IMR-90 (cell line): ENCODE data around the gene ZNF644. TPM values are rescaled to one million over a fixed set of nuclear protein-coding genes. Genes with fewer than 3 reads are reported as not detected.

Experiments used
- ATAC-seq: fragments of 200-7000 bp; cut with Tn5 transposase; 2 replicates; pipeline ENCODE4 v1.9.1; 2020; ENCODE audit warnings: low read depth, mild to moderate bottlenecking, moderate library complexity
- BruUV-seq: library from RNA; stranded (reverse); fragments of 400-500 nt; replicated peaks from 2 replicates; lab custom pipeline; 2021; lab: Mats Ljungman, UMichigan
- CTCF ChIA-PET: fragments of 300-600 bp; formaldehyde crosslinking; extraction: SDS; loops from one replicate; lab custom pipeline; 2021; ENCODE audit warnings: antibody characterized with exemption; lab: Yijun Ruan, JAX
- POLR2A ChIA-PET: fragments of 300-600 bp; sonication (Branson Sonifier 250); formaldehyde crosslinking; loops from one replicate; lab custom pipeline; 2022; ENCODE audit warnings: antibody characterized with exemption; ENCODE audit not compliant: unreplicated experiment; lab: Charles Lee
- DNase-seq: peaks from one replicate; pipeline ENCODE4 v3.0.0; 2013
- H2AFZ ChIP-seq: replicated peaks from 2 replicates; pipeline ENCODE3; 2013; ENCODE audit warnings: low read length, mild to moderate bottlenecking; ENCODE audit not compliant: poor library complexity
- H2AK5ac ChIP-seq: 2 replicates; pipeline ENCODE4 v1.6.1; 2013; ENCODE audit warnings: low read depth, low read length, inconsistent platforms
- H2AK9ac ChIP-seq: replicated peaks from 2 replicates; pipeline ENCODE3; 2013; ENCODE audit warnings: mild to moderate bottlenecking, low read depth, low read length, moderate library complexity; ENCODE audit not compliant: poor library complexity
- H2BK120ac ChIP-seq: 2 replicates; pipeline ENCODE4 v1.6.1; 2013; ENCODE audit warnings: low read depth, low read length, inconsistent platforms
- H2BK15ac ChIP-seq: 3 replicates; pipeline ENCODE4 v1.6.1; 2013; ENCODE audit warnings: low read depth, low read length, inconsistent platforms
- H2BK20ac ChIP-seq: 2 replicates; pipeline ENCODE4 v1.6.1; 2013; ENCODE audit warnings: low read depth, mild to moderate bottlenecking, inconsistent platforms, low read length, moderate library complexity
- H2BK5ac ChIP-seq: 2 replicates; pipeline ENCODE4 v1.6.1; 2013; ENCODE audit warnings: mild to moderate bottlenecking, low read depth, low read length, inconsistent platforms; ENCODE audit not compliant: poor library complexity, severe bottlenecking
- H3K14ac ChIP-seq: replicated peaks from 2 replicates; pipeline ENCODE4 v1.6.1; 2013; ENCODE audit warnings: low read depth, low read length, inconsistent platforms
- H3K18ac ChIP-seq: 2 replicates; pipeline ENCODE4 v1.6.1; 2013; ENCODE audit warnings: low read depth, low read length, control low read depth
- H3K23ac ChIP-seq: 2 replicates; pipeline ENCODE4 v1.6.1; 2013; ENCODE audit warnings: low read depth, low read length, inconsistent platforms
- H3K27ac ChIP-seq: 2 replicates; pipeline ENCODE4 v1.5.1; 2013; ENCODE audit warnings: mild to moderate bottlenecking, control low read depth, low read length; ENCODE audit not compliant: insufficient read depth
- H3K27me3 ChIP-seq: 2 replicates; pipeline ENCODE4 v1.6.1; 2013; ENCODE audit warnings: low read length; ENCODE audit not compliant: control insufficient read depth, insufficient read depth
- H3K36me3 ChIP-seq: 2 replicates; pipeline ENCODE4 v1.6.1; 2013; ENCODE audit warnings: low read length, mixed read lengths; ENCODE audit not compliant: control insufficient read depth, insufficient read depth
- H3K4ac ChIP-seq: 2 replicates; pipeline ENCODE4 v1.6.1; 2013; ENCODE audit warnings: low read depth, low read length, inconsistent platforms
- H3K4me1 ChIP-seq: 2 replicates; pipeline ENCODE4 v1.6.1; 2013; ENCODE audit warnings: low read length, mixed read lengths; ENCODE audit not compliant: control insufficient read depth, insufficient read depth
- H3K4me2 ChIP-seq: 2 replicates; pipeline ENCODE4 v1.6.1; 2013; ENCODE audit warnings: low read depth, mild to moderate bottlenecking, control low read depth, low read length, moderate library complexity
- H3K4me3 ChIP-seq: 2 replicates; pipeline ENCODE4 v1.5.1; 2013; ENCODE audit warnings: low read depth, mild to moderate bottlenecking, control low read depth, low read length, moderate library complexity; ENCODE audit not compliant: insufficient read depth
- H3K56ac ChIP-seq: 2 replicates; pipeline ENCODE4 v1.6.1; 2013; ENCODE audit warnings: low read length, inconsistent platforms; ENCODE audit not compliant: insufficient read depth; ENCODE audit errors: extremely low read depth
- H3K79me1 ChIP-seq, 2 experiments: 2 replicates each; pipeline ENCODE4 v1.6.1; 2013; ENCODE audit warnings: low read length in 2 of 2, inconsistent platforms in 1 of 2, low read depth in 1 of 2
- H3K9ac ChIP-seq: 2 replicates; pipeline ENCODE4 v1.6.1; 2013; ENCODE audit warnings: low read depth, low read length, control low read depth
- H3K9me1 ChIP-seq: 2 replicates; pipeline ENCODE4 v1.6.1; 2013; ENCODE audit warnings: low read length, inconsistent platforms; ENCODE audit not compliant: insufficient read depth
- H3K9me3 ChIP-seq: 2 replicates; pipeline ENCODE4 v1.6.1; 2013; ENCODE audit warnings: low read length; ENCODE audit not compliant: control insufficient read depth, insufficient read depth
- H4K20me1 ChIP-seq: 2 replicates; pipeline ENCODE4 v1.6.1; 2013; ENCODE audit warnings: low read length, inconsistent platforms; ENCODE audit not compliant: insufficient read depth
- H4K5ac ChIP-seq: 2 replicates; pipeline ENCODE4 v1.6.1; 2013; ENCODE audit warnings: mild to moderate bottlenecking, low read depth, low read length, control low read depth
- H4K8ac ChIP-seq, 2 experiments: 2 replicates each; pipeline ENCODE4 v1.6.1; 2013; ENCODE audit warnings: low read depth in 2 of 2, low read length in 2 of 2, control low read depth in 1 of 2, inconsistent platforms in 1 of 2
- H4K91ac ChIP-seq: 2 replicates; pipeline ENCODE4 v1.6.1; 2013; ENCODE audit warnings: low read depth, low read length, inconsistent platforms; ENCODE audit not compliant: insufficient read depth
- CEBPB ChIP-seq: IDR thresholded peaks from 2 replicates; pipeline ENCODE4 v1.6.1; 2012; ENCODE audit warnings: low read depth, low read length, improper control_type of control experiment
- CHD1 ChIP-seq: IDR thresholded peaks from 2 replicates; pipeline ENCODE4 v1.6.1; 2012; ENCODE audit warnings: low read depth, low read length, improper control_type of control experiment
- FOS ChIP-seq: fragments of 150-350 bp; IDR thresholded peaks from 2 replicates; pipeline ENCODE4 v1.6.1; 2016; ENCODE audit warnings: low read depth, low read length
- MAZ ChIP-seq: IDR thresholded peaks from 2 replicates; pipeline ENCODE4 v1.6.1; 2012; ENCODE audit warnings: low read depth, mild to moderate bottlenecking, low read length, improper control_type of control experiment, moderate library complexity, borderline replicate concordance
- NFE2L2 ChIP-seq: fragments of 150-350 bp; IDR thresholded peaks from 2 replicates; pipeline ENCODE4 v1.6.1; 2016; ENCODE audit warnings: low read depth, mild to moderate bottlenecking, low read length
- POLR2A ChIP-seq: IDR thresholded peaks from 2 replicates; pipeline ENCODE4 v1.6.1; 2012; ENCODE audit warnings: mild to moderate bottlenecking, low read depth, low read length
- RAD21 ChIP-seq: IDR thresholded peaks from 2 replicates; pipeline ENCODE4 v1.6.1; 2012; ENCODE audit warnings: low read length, improper control_type of control experiment
- RFX5 ChIP-seq: IDR thresholded peaks from 2 replicates; pipeline ENCODE4 v1.8.0; 2012; ENCODE audit warnings: low read depth, mild to moderate bottlenecking, low read length, moderate library complexity
- WGBS, 2 experiments: methylation state at CpG; one replicate each; pipeline versions ENCODE4 v1.1.5 to v1.1.7; 2013; ENCODE audit warnings: missing lambda C conversion rate in 2 of 2; ENCODE audit not compliant: insufficient read length in 1 of 2; ENCODE audit errors: extremely low coverage in 2 of 2; 5-methylcytosine and 5-hydroxymethylcytosine counted together
- dilution Hi-C: fragments of 300-500 bp; cut with HindIII; formaldehyde crosslinking; loops from one replicate; pipeline ENCODE4 v1.14.3; 2018; ENCODE audit warnings: low sequenced_read_pairs; ENCODE audit not compliant: unreplicated experiment
- in situ Hi-C: fragments of 300-500 bp; cut with MboI; formaldehyde crosslinking; loops from 3 replicates; pipeline ENCODE4 v1.14.3; 2019; ENCODE audit warnings: low sequenced_read_pairs, inconsistent platforms, mixed read lengths
- intact Hi-C: fragments of 100-400 bp; cut with micrococcal nuclease; formaldehyde crosslinking; loops from 2 replicates; pipeline ENCODE4 v1.10.0; 2022
- polyA plus RNA-seq, 3 experiments: library from polyadenylated mRNA; depleted of rRNA; stranded (reverse); fragments of >200 nt; gene quantifications; 2 replicates each; pipeline ENCODE4 v1.2.3, GENCODE V29; 2012; ENCODE audit warnings: low replicate concordance in 1 of 3
- total RNA-seq: library from RNA; depleted of rRNA; stranded (reverse); fragments of >200 nt; gene quantifications from 2 replicates; pipeline ENCODE4 v1.2.3, GENCODE V29; 2012
- TF ChIP-seq, protein P1 (sequence below): fragments of 150-350 bp; IDR thresholded peaks from 2 replicates; pipeline ENCODE4 v1.6.1; 2016; ENCODE audit warnings: low read depth, mild to moderate bottlenecking, low read length, moderate library complexity, borderline replicate concordance
- TF ChIP-seq, protein P2 (sequence below): fragments of 150-350 bp; IDR thresholded peaks from 2 replicates; pipeline ENCODE4 v1.6.1; 2017; ENCODE audit warnings: mild to moderate bottlenecking, antibody characterized with exemption, low read length, low read depth

The ZNF644 gene
- total and polyA plus RNA-seq, 2 of the 4 experiments (the other 2 are of a cell fraction), result 9.0 to 45.3 TPM

- in situ Hi-C loops, result no loop called here
- H2BK120ac ChIP-seq, result no peak overlapping the region
- no peaks in the 10 kb centered on the region for H4K20me1 ChIP-seq
- H2AK9ac ChIP-seq, result no peak overlapping the region
- DNase-seq, result no peak
- no peak overlapping the region for H2BK5ac ChIP-seq
- H3K14ac ChIP-seq, result no peak overlapping the region
- H2AK5ac ChIP-seq, result no peak overlapping the region
- no peaks in the 10 kb centered on the region for H3K79me1 ChIP-seq
- H3K4me3 ChIP-seq, result no peak overlapping the region
- H4K91ac ChIP-seq, result no peak overlapping the region
- H3K23ac ChIP-seq, result no peak overlapping the region
- H3K36me3 ChIP-seq, result no peaks in the 10 kb centered on the region
- no peak overlapping the region for H3K27ac ChIP-seq
- no peak for TF ChIP-seq RFX5
- TF ChIP-seq, protein P1, sequence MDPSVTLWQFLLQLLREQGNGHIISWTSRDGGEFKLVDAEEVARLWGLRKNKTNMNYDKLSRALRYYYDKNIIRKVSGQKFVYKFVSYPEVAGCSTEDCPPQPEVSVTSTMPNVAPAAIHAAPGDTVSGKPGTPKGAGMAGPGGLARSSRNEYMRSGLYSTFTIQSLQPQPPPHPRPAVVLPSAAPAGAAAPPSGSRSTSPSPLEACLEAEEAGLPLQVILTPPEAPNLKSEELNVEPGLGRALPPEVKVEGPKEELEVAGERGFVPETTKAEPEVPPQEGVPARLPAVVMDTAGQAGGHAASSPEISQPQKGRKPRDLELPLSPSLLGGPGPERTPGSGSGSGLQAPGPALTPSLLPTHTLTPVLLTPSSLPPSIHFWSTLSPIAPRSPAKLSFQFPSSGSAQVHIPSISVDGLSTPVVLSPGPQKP, result no peak
- no peak for TF ChIP-seq NFE2L2
- TF ChIP-seq MAZ, result no peak
- no peak for TF ChIP-seq RAD21
- TF ChIP-seq POLR2A, result no peak
- no peak for TF ChIP-seq FOS
- TF ChIP-seq CHD1, result no peak
- TF ChIP-seq, protein P2, sequence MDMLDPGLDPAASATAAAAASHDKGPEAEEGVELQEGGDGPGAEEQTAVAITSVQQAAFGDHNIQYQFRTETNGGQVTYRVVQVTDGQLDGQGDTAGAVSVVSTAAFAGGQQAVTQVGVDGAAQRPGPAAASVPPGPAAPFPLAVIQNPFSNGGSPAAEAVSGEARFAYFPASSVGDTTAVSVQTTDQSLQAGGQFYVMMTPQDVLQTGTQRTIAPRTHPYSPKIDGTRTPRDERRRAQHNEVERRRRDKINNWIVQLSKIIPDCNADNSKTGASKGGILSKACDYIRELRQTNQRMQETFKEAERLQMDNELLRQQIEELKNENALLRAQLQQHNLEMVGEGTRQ, result no peak
- no peak for TF ChIP-seq CEBPB
- no peaks in the 10 kb centered on the region for H3K9me1 ChIP-seq
- ChIA-PET CTCF (no interaction called here), POLR2A (no interaction called here)
- H3K27me3 ChIP-seq, result no peaks in the 10 kb centered on the region
- H3K9ac ChIP-seq, result no peak overlapping the region
- H4K5ac ChIP-seq, result no peak overlapping the region
- no TSS peak for BruUV-seq
- H3K56ac ChIP-seq, result no peak overlapping the region
- ATAC-seq, result no peak
- no peak overlapping the region for H3K18ac ChIP-seq
- intact Hi-C loops, result no loop called here
- dilution Hi-C loops, result no loop called here
- no peak overlapping the region for H2AFZ ChIP-seq
- H3K4ac ChIP-seq, result no peak overlapping the region
- no peak overlapping the region for H3K4me2 ChIP-seq
- H3K4me1 ChIP-seq, result no peaks in the 10 kb centered on the region
- H2BK15ac ChIP-seq, result no peak overlapping the region
- WGBS, 2 experiments, result 100% methylated on average over 1 of the region's 2 CpGs; no CpG with 5 or more reads in 1 of the 2 experiments
- H3K9me3 ChIP-seq, result no peaks in the 10 kb centered on the region
- no peak overlapping the region for H2BK20ac ChIP-seq
- no peak overlapping the region for H4K8ac ChIP-seq
These were observed 37.3 kb upstream of the ZNF644 start for GRCh38 chr1:91059157-91059556.
